GM03348 (cell line): ENCODE results near the gene USP28.
"Not testable (repeated sequence)": the region's sequence is repeated elsewhere in the genome, so short reads cannot be mapped to it uniquely, and the experiment has no call there.

Experiments used
- DNase-seq: peaks from one replicate; pipeline ENCODE4 v3.0.0; 2012; ENCODE audit warnings: low spot score

USP28 gene

GRCh38 chr11:113838005-113838404 is 37.4 kb downstream of the USP28 start:
- DNase-seq: no peak

GRCh38 chr11:113835306-113835705 is 40.1 kb downstream of the USP28 start:
- DNase-seq: no peak

- DNase-seq: no peak
Measured at GRCh38 chr11:113833151-113833550, 42.2 kb downstream of the USP28 start.

GRCh38 chr11:113831314-113831713 is 44.1 kb downstream of the USP28 start:
- no peak for DNase-seq

- no peak for DNase-seq
Measured at GRCh38 chr11:113829751-113830150, 45.6 kb downstream of the USP28 start.

- no peak for DNase-seq
Measured at GRCh38 chr11:113828191-113828590, 47.2 kb downstream of the USP28 start.

- DNase-seq: no peak
Measured at GRCh38 chr11:113827477-113827876, 47.9 kb downstream of the USP28 start.

- DNase-seq: no peak
Measured at GRCh38 chr11:113818426-113818825, 56.9 kb downstream of the USP28 start.

GRCh38 chr11:113817626-113818025 is 57.7 kb downstream of the USP28 start:
- no peak for DNase-seq

GRCh38 chr11:113817162-113817561 is 58.2 kb downstream of the USP28 start:
- DNase-seq: peak; percentile 6

- no peak for DNase-seq
Measured at GRCh38 chr11:113814181-113814580, 61.2 kb downstream of the USP28 start.

- no peak for DNase-seq
Measured at GRCh38 chr11:113808931-113809330, 66.4 kb downstream of the USP28 start.

- peak; percentile 13 for DNase-seq
Measured at GRCh38 chr11:113806406-113806805, 69.0 kb downstream of the USP28 start.

GRCh38 chr11:113805640-113806039 is 69.7 kb downstream of the USP28 start:
- no peak for DNase-seq

- no peak for DNase-seq
Measured at GRCh38 chr11:113802621-113803020, 72.8 kb downstream of the USP28 start.

GRCh38 chr11:113796663-113797259 is 78.6 kb downstream of the USP28 start:
- peak; percentile 79 for DNase-seq

- no peak for DNase-seq
Measured at GRCh38 chr11:113789675-113790320, 85.6 kb downstream of the USP28 start.

GRCh38 chr11:113789016-113789415 is 86.4 kb downstream of the USP28 start:
- DNase-seq: not testable (repeated sequence)

GRCh38 chr11:113782134-113782533 is 93.2 kb downstream of the USP28 start:
- no peak for DNase-seq

GRCh38 chr11:113781682-113782081 is 93.7 kb downstream of the USP28 start:
- no peak for DNase-seq

- DNase-seq: no peak
Measured at GRCh38 chr11:113779496-113779895, 95.9 kb downstream of the USP28 start, which contains the start of gene CLDN25. TSS of gene CLDN25 (plus strand) at chr11:113779796. CDS start at chr11:113779796, 0 bp downstream.

- DNase-seq: peak; percentile 32
Measured at GRCh38 chr11:113778111-113778910, 97.1 kb downstream of the USP28 start.

GRCh38 chr11:113774174-113774503 is 101.2 kb downstream of the USP28 start:
- no peak for DNase-seq
